Astrocyte (in vitro differentiated cells and primary cell): ENCODE results near the gene RGL1.

Source experiments
- EZH2 ChIP-seq: IDR thresholded peaks from 2 replicates; pipeline ENCODE4 v1.6.1; 2012; ENCODE audit warnings: mild to moderate bottlenecking, low read length, inconsistent platforms; ENCODE audit not compliant: insufficient read depth
- TF ChIP-seq, protein P1 (sequence below): IDR thresholded peaks from 2 replicates; pipeline ENCODE4 v1.5.1; 2011; ENCODE audit warnings: low read depth, mild to moderate bottlenecking, inconsistent platforms, low read length, moderate library complexity; ENCODE audit not compliant: insufficient read depth

DNA sequence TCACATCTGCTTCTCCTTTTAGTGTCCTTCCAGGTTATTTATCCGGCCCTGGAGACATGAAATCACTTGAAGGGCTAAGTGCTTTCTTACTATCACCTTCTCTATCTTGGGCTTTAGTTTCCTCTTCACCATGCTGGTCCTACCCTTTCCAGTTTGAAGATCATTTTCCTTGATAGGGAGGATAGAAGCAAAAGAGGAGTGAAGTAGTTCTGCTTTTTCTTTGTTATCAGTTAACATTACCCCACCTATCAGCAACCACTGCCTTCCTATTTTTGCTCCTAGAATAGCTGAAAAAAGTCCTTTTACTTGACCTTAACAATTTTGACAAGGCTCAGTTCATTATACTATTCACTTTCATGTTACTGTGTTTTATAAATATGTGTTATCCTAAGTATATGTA, 19.4 kb downstream of the RGL1 start:
- TF ChIP-seq, protein P1, sequence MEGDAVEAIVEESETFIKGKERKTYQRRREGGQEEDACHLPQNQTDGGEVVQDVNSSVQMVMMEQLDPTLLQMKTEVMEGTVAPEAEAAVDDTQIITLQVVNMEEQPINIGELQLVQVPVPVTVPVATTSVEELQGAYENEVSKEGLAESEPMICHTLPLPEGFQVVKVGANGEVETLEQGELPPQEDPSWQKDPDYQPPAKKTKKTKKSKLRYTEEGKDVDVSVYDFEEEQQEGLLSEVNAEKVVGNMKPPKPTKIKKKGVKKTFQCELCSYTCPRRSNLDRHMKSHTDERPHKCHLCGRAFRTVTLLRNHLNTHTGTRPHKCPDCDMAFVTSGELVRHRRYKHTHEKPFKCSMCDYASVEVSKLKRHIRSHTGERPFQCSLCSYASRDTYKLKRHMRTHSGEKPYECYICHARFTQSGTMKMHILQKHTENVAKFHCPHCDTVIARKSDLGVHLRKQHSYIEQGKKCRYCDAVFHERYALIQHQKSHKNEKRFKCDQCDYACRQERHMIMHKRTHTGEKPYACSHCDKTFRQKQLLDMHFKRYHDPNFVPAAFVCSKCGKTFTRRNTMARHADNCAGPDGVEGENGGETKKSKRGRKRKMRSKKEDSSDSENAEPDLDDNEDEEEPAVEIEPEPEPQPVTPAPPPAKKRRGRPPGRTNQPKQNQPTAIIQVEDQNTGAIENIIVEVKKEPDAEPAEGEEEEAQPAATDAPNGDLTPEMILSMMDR = no peak
- TF ChIP-seq EZH2 = no peak
